SK-MEL-5 (cell line): ENCODE data around the gene HPCAL1. TPM values are rescaled to one million over a fixed set of nuclear protein-coding genes. Genes with fewer than 3 reads are reported as not detected.

Experiments
- DNase-seq: peaks from one replicate; pipeline ENCODE4 v3.0.0-alpha.2; 2016; ENCODE audit warnings: low read depth, low spot score
- in situ Hi-C: cut with HindIII; loops from 2 replicates; pipeline ENCODE4 v1.10.0; 2016; ENCODE audit warnings: low sequenced_read_pairs, high pct_unique_total_duplicates, low pct_unique_long_range_greater_than_20kb
- small RNA-seq, 2 experiments: library from RNA; depleted of rRNA; stranded (forward); fragments of <200 nt; gene quantifications; one replicate each; pipeline ENCODE3, GENCODE V24; 2014
- total RNA-seq: library from RNA; depleted of rRNA; stranded (reverse); fragments of >200 nt; shearing (Covaris generic); gene quantifications from 2 replicates; pipeline ENCODE4 v1.2.3, GENCODE V29; 2014; rRNA removed

Gene HPCAL1
- total RNA-seq, 1 experiment from 2014 or later: 30.5 TPM

DNA sequence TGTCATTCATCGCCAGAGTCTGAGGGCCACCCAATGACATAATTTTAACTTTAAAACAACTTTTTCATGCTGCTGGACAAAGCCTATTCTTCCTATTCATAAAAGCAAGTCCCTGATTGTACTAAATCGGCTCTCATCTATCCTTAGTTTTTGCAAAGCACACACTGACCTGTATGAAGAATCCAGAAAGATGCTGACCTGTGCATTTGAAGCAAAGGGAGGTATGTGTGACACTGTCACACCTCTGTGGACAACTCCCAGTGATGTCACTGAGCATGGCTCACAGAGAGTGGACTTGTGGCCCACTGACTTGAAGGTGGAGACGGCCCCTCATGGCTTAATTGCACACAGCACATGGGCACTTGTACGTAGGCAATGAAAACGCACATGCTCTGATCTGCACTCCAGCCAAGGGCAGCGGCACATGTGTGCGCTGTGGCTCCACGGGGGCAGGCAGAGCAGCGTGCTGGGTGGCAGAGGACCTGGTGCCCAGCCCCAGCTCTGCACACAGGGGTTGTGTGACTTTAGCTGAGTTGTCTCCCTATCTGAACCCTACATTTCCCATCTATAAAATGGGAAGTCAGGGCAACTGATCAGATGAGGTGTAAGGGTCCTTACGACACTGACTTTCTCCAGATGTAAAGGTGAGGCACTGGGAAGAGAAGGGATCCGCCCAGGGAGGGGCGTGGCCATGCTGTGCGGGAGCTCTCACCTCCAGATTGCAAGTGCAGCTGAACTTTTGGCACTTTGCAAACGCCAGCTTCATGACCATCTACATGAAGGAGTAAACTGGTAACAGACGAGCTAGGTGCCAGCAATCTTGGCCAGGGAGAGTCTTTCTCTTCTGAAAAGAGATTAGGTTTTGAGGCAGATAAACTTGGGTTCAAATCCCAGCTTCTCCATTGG, 159.7 kb downstream of the HPCAL1 start:
- no peak for DNase-seq
- in situ Hi-C loops: no loop called here

DNA sequence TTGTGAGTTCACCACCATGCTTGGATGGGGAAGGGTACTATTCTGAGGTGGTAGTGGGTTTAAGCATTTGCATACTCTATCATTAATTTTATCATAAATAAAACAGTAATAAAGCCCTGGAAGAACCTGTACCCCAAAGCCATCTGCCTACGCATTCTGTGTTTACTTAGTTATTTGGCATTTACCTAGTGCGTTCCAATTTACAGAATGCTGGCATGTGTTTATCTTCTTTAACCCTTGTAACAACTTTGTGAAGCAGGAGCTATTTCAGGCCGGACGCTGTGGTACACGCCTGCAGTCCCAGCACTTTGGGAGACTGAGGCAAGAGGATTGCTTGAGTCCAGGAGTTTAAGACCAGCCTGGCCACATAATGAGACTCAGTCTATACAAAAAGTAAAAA, 163.2 kb downstream of the HPCAL1 start:
- DNase-seq: no peak
- in situ Hi-C loops: no loop called here

DNA sequence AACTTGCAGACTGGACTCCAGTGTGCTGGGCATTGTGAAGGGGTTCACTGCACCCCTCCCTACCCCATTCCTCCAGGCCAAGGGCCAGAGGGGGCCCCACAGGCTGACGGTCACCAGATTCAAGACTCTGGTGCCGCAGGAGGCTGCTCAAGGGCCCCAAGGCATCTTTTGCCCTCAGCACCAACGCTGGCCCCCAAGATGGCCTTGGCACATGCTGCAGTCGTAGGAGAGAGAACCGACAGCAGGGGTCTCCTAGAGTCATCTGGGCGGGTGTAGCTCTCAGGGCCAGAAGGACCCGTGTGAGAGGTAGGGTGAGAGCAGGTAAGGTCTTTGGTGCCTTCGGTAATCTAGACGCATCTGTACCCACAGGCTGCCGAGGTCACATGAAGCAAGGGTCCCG, 164.1 kb downstream of the HPCAL1 start:
- no peak for DNase-seq
- in situ Hi-C loops: no loop called here

DNA sequence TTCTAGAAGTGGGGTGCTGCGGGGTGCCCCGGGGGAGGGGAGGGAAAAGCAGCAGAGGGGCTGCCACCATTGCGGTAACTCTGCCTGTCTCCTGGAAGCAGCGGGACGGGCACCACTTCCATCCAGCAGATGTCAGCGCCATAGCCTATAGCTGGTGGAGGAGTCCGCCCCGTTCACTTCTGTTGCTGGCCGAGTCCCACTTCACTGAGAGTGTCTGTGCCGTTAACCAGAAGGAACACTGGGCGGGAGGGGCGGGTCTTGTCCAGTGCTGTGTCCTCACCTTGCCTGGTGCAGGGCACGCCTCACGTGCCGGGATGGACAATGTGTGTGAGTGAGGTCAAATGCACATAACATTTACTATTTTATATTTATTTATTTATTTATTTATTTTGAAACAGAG, 164.7 kb downstream of the HPCAL1 start:
- in situ Hi-C loops: no loop called here
- no peak for DNase-seq

DNA sequence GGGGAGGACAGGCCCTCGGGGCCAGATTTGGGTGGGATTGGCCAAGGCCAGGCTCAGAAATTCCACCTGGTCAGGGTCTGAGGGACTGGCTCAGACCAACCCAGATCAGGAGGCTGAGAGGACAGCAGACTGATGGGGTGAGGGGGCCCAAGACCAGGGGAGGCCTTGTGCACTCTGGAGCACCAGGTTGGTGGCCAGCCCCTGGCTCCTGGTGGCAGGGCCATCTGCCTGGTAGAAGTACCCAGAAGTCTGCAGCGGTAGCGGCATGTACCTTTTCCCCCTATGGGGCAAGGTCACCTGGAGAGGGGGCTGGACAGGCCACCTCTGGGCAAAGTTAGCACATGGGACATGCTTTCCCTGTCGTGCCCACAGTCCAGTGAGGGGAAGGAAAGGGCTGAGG, 166.6 kb downstream of the HPCAL1 start:
- no peak for DNase-seq
- in situ Hi-C loops: no loop called here

DNA sequence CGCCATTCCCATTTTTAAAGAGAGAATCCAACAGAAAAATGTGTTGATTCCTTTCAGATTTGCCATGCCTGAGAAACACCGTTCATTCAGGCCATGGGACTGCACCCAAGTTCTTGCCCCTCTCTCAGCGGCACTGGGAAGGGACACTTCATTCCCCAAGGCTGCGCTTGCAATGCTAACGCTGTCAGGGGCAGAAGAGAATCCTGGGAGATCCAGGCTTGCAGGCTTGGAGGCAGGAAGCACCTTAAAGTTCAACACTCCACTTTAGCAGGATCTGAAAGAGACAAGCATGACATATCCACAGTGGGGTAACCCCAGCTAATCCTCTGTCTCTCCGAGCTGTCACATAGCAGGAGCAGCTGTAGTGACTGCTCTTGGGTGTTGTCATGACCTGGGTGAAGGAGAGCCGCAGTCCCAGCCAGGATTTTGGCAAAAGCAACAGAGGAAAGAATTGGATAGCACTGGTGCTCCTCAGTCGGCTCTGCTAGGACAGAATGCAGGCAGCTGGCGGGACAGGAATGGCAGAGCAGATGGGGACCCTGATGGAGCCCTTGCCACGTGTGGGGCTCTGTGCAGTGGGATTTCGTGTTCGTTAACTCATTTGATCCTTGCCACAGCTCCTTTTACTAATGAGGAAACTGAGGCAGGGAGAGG, 167.4 kb downstream of the HPCAL1 start:
- in situ Hi-C loops: no loop called here
- DNase-seq: no peak

DNA sequence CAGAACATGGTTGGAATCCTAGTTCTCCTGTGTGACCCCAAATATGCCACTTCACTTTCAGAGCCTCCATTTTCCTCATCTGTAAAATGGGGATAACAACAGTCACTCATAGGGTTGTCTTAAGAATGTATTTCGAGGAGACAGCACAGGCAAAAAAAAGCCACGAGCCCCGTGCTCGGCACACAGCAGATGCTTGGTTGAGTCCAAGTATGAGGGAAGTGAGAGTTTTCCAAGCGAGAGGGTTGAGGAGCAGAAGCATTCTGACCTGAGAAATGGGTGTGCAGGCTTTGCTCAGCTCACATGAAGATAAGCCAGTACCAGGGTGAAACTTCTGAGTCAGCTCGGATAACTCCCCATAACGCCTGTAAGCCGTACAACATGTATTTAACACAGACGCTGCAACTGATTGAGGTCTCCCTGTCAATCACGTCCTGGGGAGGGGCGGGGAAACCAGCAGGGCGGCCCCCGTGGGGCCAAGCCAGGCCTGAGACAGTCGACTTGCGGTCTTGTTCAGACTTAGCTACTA, 168.4 kb downstream of the HPCAL1 start:
- no peak for DNase-seq
- in situ Hi-C loops: no loop called here

DNA sequence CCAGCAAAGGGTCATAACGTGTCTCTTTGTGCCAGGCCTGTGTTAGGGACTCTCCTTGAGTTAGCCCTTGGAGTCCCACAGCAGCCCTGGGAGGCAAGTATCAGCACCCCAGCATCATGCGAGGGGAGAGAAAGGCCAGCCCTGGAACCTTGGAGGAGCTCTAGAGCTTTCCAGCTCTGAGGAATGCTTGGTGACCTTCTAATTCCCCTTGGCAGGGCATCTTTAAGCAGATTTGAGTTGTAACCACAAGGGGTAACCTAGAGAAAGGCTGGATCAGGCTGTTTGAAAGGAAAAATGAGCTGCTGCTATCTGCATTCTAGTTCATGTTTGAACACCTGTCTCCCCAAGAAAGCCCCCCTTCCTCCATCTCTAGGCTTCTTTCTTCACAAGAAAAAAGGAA, 169.3 kb downstream of the HPCAL1 start:
- DNase-seq: no peak
- in situ Hi-C loops: no loop called here

DNA sequence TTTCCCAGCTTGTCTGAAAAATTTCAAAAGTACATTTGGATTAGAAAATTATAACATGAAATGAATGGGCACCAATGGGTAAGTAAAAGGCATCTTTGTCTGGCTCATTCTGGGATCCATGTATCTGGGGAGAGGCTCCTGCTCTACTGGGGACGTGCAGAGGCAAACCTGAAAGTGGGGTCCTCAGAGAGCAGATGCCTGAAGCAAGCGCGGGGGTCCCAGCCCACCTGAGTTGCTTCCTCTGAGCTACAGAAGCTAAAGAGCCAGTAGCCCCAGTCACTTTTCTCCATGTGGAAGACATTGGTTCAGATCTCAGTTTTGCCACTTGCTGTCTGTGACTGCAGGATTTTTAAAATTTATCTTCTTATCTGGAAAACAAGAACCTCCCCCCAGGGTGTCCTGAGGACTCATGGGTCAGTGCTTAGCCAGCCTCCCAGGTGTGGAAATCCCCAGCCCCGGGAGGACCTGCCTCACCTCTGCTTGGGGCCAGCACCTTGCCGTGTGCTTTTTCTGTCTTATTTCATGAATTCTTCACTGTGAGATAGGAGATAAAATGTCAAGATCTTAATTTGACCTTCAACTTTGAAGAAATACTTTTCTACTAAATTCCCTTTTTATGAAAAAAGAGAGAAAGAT, 170.5 kb downstream of the HPCAL1 start:
- no peak for DNase-seq
- in situ Hi-C loops: no loop called here

DNA sequence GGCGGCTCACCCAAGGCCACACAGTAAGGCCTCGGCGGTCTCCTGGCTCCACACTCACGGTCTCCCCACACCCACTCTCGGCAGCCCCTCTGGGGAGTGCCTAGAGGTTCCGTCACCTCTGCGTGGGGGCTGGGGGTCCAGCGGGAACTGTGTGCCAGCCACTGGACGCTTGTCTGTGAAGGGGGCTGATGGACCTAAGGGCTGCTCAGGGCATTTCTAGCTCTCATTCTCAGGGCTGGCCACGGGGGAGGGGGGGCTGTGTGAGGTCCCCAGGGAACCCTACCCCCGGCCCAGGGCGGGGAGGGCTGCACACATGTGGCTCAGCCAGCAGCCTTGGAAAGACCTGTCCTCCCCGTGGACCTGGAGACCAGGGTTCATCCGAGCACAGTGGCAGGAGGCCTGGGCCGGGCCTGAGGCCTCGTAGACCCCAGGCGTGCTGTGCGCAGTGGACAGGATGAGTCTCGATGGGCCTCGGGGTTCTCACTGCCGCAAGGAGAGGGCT, 172.6 kb downstream of the HPCAL1 start:
- in situ Hi-C loops: no loop called here
- DNase-seq: no peak

DNA sequence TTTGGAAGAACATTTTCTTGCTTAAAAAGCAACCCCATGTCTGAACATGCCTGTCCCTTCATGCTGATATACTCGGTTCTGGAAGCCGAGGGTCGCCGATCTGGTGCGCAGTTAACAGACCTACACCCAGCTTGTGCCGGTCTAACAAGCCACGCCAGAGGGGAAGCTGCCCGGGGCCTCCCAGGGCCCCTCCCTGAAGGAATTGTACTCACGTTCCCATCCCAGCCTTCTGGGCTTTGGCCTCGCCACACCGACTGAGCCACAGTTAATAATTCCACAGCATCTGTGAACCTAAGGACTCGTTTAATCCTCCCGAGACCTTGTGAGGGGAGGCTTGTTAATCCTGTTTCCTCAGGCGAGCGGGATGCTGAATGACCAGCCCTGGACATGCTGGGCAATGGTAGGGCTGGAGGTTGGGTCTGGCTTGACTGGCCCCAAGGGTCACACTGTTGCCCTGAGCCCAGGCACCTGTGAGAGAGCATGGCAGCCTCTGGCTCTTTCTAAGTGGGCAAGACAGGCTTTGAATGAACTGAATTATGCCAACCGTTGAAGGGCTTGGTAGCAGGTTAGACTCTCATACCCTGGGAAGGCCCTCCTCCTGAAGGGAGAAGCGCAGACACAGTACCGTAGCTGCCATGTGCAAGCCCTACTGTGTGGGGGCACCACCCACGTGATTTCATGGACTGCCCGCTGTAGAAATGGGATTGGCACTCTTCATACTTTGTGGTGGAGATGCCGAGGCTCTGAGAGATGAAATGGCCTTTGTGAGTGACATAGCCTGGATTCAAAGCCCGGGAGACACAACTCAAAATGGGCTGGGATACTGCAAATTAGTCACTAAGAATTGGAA, 173.3 kb downstream of the HPCAL1 start:
- DNase-seq: no peak
- in situ Hi-C loops: no loop called here

DNA sequence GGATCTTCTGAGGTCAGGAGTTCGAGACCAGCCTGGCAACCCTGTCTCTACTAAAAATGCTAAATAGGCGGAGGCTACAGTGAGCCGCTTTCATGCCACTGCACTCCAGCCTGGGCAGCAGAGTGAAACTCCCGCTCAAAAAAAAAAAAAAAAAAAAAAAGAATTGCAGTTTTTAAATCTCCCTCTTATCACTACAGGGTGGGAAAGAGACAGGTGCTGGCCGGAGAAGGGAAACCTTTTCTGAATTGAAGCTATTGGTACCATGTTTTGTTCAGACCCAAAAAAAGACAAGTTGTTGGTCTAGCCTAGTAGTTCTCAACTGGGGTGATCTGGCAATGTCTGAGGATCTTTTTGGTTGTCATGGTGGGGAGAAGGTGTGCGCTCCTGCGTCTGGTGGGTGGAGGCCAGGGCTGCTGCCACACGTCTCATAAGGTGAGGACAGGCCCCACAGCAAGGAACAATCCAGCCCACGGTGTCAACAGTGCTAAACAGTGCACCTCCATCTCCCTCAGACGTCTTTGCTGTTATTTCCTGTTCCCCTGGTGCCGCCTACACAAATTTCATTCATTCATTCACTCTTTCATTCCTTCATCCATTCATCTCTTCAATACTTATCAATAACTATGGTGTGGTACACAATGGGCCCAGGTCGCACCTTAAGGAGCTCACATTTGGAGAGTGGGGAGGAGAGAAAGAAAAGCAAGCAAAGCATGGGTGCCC, 174.2 kb downstream of the HPCAL1 start:
- no peak for DNase-seq
- in situ Hi-C loops: no loop called here

Small RNAs within 50 kb of the gene (small RNA-seq; reads per million reads assigned to genes)
- gene RF00432 (0 reads per million in 2 experiments), gene RN7SL66P (0 reads per million in 2 experiments), gene SNORA80B (0.81 to 3.3 reads per million in 2 experiments)

Other genes starting within 250 kb of the HPCAL1 start
- 0.27 and 0.29 TPM in 2 replicates for gene CYS1, start 222.5 kb upstream of the HPCAL1 start, total RNA-seq
- 38.9 and 46.9 TPM in 2 replicates for gene RRM2, start 180.2 kb upstream of the HPCAL1 start, total RNA-seq
- 59.6 and 62.3 TPM in 2 replicates for gene ODC1, start 145.4 kb downstream of the HPCAL1 start, total RNA-seq